Measurements from ENCODE around the gene TBC1D30.

TBC1D30 gene

GRCh38 chr12:64892561-64892960, 68.1 kb downstream of the TBC1D30 start:
- in situ Hi-C loops (cut with MboI; ENCODE audit: low pct_unique_long_range_greater_than_20kb, low sequenced_read_pairs), result loop anchor here (25.0 kb wide), 1 partner anchor 395 kb away; the partner anchor contains the start of gene MSRB3
- DNase-seq, result no peak

GRCh38 chr12:64893961-64894360, 69.5 kb downstream of the TBC1D30 start:
- no peak for DNase-seq
- in situ Hi-C loops (cut with MboI; ENCODE audit: low pct_unique_long_range_greater_than_20kb, low sequenced_read_pairs), result loop anchor here (25.0 kb wide), 1 partner anchor 393 kb away; the partner anchor contains the start of gene MSRB3

- in situ Hi-C loops (cut with MboI; ENCODE audit: low pct_unique_long_range_greater_than_20kb, low sequenced_read_pairs), result loop anchor here (25.0 kb wide), 1 partner anchor 392 kb away; the partner anchor contains the start of gene MSRB3
- DNase-seq, result no peak
Observed at GRCh38 chr12:64894827-64895475, 70.5 kb downstream of the TBC1D30 start.

GRCh38 chr12:64895526-64895925, 71.1 kb downstream of the TBC1D30 start:
- in situ Hi-C loops (cut with MboI; ENCODE audit: low pct_unique_long_range_greater_than_20kb, low sequenced_read_pairs), result loop anchor here (25.0 kb wide), 1 partner anchor 392 kb away; the partner anchor contains the start of gene MSRB3
- no peak for DNase-seq

GRCh38 chr12:64900540-64900939, 76.1 kb downstream of the TBC1D30 start:
- in situ Hi-C loops (cut with MboI; ENCODE audit: low pct_unique_long_range_greater_than_20kb, low sequenced_read_pairs), result no loop called here
- no peak for DNase-seq

GRCh38 chr12:64903479-64904152, 79.2 kb downstream of the TBC1D30 start:
- no peak for DNase-seq
- in situ Hi-C loops (cut with MboI; ENCODE audit: low pct_unique_long_range_greater_than_20kb, low sequenced_read_pairs), result no loop called here

GRCh38 chr12:64907097-64907496, 82.7 kb downstream of the TBC1D30 start:
- no peak for DNase-seq
- in situ Hi-C loops (cut with MboI; ENCODE audit: low pct_unique_long_range_greater_than_20kb, low sequenced_read_pairs), result no loop called here

GRCh38 chr12:64909124-64909523, 84.7 kb downstream of the TBC1D30 start:
- DNase-seq, result no peak
- in situ Hi-C loops (cut with MboI; ENCODE audit: low pct_unique_long_range_greater_than_20kb, low sequenced_read_pairs), result no loop called here

- in situ Hi-C loops (cut with MboI; ENCODE audit: low pct_unique_long_range_greater_than_20kb, low sequenced_read_pairs), result no loop called here
- no peak for DNase-seq
Observed at GRCh38 chr12:64911081-64911480, 86.6 kb downstream of the TBC1D30 start.

GRCh38 chr12:64911912-64912311, 87.5 kb downstream of the TBC1D30 start:
- DNase-seq, result no peak
- in situ Hi-C loops (cut with MboI; ENCODE audit: low pct_unique_long_range_greater_than_20kb, low sequenced_read_pairs), result no loop called here

- no peak for DNase-seq
- in situ Hi-C loops (cut with MboI; ENCODE audit: low pct_unique_long_range_greater_than_20kb, low sequenced_read_pairs), result no loop called here
Observed at GRCh38 chr12:64912516-64913255, 88.2 kb downstream of the TBC1D30 start.

GRCh38 chr12:64915242-64915641, 90.8 kb downstream of the TBC1D30 start:
- no peak for DNase-seq
- in situ Hi-C loops (cut with MboI; ENCODE audit: low pct_unique_long_range_greater_than_20kb, low sequenced_read_pairs), result no loop called here

- in situ Hi-C loops (cut with MboI; ENCODE audit: low pct_unique_long_range_greater_than_20kb, low sequenced_read_pairs), result no loop called here
- DNase-seq, result no peak
Observed at GRCh38 chr12:64916411-64917261, 92.2 kb downstream of the TBC1D30 start.

GRCh38 chr12:64918344-64918743, 93.9 kb downstream of the TBC1D30 start:
- in situ Hi-C loops (cut with MboI; ENCODE audit: low pct_unique_long_range_greater_than_20kb, low sequenced_read_pairs), result no loop called here

GRCh38 chr12:64918801-64919200, 94.4 kb downstream of the TBC1D30 start:
- DNase-seq, result no peak
- in situ Hi-C loops (cut with MboI; ENCODE audit: low pct_unique_long_range_greater_than_20kb, low sequenced_read_pairs), result no loop called here

More at GRCh38 chr12:64918344-64918743, 93.9 kb downstream of the TBC1D30 start:
- DNase-seq, result no peak

- in situ Hi-C loops (cut with MboI; ENCODE audit: low pct_unique_long_range_greater_than_20kb, low sequenced_read_pairs), result no loop called here
- DNase-seq, result no peak
Observed at GRCh38 chr12:64922853-64923252, 98.4 kb downstream of the TBC1D30 start.

GRCh38 chr12:64923536-64923935, 99.1 kb downstream of the TBC1D30 start:
- in situ Hi-C loops (cut with MboI; ENCODE audit: low pct_unique_long_range_greater_than_20kb, low sequenced_read_pairs), result no loop called here
- no peak for DNase-seq
